SKM-1 treated with dmso at 0.1 percent for 144 hours (cell line): ENCODE measurements around the gene GSG1L.

Experiments used
- DNase-seq: peaks from one replicate; lab custom pipeline; 2025; ENCODE audit not compliant: unreplicated experiment; lab: John Stamatoyannopoulos, UW

GSG1L gene

DNA sequence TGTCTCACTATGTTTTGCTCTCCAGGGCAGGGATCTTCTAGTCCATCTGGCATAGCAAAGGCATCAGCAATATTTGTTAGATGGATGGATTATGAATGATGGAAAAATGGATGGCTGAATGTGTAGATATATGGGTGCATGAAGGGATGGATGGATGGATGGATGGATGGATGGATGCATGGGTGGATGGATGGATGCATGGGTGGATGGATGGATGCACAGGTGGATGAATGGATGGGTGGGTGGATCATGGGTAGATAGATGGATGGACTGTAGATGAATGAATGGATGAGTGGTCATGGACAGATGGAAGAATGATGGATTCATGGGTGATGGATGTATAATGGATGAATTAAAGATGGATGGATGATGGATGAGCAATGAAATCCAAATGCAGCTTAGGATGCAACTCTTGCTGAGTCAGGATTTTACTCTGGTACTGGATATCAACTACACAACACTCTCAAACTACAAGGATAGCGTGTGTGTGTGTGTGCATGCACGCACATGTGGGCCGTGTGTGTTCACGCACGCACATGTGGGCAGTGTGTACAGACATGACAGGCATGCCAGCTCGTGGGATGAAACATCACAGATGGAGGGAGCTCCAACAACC, 34.0 kb downstream of the GSG1L start:
- DNase-seq, result no peak

DNA sequence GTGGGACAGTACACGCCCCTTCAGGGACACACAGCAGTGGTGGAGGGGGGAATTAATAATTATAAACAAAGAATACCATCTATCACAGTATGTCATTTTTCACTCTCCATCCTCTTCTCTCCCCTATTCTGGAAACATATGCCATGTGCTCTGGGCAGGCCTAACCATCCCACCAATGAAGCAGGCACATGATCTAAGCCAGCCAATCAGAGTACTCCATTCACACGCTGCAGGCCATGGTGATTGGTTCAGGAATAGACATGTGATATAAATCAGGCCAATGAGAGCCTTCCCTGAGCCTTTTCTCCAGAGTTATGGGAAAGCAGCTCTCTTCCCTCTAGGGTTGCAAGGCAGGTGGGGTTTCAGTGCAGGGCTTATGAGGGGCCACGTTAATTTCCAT, 36.5 kb downstream of the GSG1L start:
- no peak for DNase-seq

DNA sequence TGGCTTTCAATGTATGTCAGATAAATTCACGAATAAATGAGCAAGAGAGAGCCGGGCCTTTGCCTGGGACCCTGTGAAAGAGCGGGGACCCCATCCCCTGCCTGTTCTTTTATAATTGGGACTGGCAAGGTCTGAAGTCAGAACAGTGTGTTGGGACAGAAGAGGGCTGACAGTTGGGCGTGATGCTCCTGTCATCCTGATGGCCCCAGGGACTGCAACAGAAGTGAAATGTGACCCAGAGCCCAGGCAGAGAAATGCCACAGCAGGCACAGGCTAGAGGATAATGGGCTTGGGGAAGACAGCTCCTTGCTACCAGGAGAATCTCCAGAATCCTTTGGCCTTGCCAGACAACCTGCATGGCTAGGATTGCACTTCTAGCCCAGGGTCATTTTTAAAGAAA, 37.9 kb downstream of the GSG1L start:
- no peak for DNase-seq

DNA sequence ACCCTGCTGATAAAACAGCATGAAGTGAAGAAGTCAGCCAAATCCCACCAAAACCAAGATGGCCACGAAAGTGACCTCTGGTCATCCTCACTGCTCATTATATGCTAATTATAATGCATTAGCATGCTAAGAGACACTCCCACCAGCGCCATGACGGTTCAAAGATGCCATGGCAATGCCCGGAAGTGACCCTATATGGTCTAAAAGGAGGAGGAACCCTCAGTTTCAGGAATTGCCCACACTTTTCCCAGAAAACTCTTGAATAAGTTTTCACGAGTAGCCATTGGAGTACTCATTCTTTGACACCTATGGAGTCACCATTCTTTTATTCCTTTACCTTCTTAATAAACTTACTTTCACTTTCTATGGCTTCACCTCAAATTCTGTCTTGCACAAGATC, 44.3 kb downstream of the GSG1L start:
- no peak for DNase-seq

DNA sequence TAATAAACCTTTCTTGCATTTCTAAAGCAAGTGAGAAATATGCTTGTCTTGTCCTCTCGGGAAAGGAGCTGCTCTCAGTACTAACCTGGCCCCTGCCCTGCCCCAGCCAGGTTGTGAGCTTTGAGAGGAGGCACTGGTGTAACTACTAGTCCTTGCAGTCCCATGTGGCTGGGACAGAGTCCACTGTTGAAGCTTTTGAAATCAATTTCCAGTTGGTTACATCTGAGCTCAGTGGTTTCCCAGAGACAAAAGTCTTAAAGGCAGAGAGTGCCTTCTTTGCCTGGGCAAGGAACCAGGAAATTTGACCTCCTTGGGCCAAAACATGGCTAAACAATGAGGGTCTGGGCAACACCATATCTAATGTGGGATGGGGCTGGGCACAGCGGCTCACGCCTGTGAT, 48.7 kb downstream of the GSG1L start:
- DNase-seq, result no peak

DNA sequence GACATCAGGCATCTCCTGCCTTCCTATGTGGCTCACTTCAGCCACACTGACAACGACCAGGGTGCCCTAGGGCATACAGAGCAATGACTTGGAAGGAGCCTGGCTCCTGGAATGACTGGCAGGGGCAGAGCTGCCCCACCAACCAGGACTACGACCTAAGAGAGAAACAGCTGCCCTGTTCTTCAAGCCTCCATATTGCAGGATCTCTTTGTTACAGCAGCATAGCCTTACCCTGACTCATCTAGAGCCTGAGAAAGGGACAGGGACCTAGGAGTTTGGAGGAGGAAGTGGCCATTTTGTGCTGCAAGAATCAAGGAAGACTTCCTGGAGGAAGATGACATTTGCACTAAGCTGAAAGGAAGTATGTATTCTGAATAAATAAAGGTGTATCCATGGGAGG, 49.6 kb downstream of the GSG1L start:
- DNase-seq, result no peak

DNA sequence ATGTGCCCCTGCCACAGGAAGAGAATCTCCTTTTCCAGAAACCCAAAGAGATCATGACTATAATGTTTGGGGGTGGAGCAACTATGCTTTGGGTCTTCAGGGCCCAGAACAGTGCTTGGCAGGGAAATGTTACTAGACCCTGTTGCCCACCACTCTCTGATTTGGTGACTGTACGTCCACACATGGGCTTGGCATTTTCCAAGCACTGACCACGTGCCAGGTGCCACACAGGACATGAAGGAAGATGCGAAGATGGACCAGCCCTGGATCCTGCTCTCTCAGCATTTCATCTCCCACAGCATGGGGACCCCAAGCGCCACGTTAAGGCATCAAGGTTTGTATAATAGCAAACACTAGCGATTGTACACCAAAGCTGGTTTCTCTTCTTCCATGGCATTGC, 50.1 kb downstream of the GSG1L start:
- no peak for DNase-seq

DNA sequence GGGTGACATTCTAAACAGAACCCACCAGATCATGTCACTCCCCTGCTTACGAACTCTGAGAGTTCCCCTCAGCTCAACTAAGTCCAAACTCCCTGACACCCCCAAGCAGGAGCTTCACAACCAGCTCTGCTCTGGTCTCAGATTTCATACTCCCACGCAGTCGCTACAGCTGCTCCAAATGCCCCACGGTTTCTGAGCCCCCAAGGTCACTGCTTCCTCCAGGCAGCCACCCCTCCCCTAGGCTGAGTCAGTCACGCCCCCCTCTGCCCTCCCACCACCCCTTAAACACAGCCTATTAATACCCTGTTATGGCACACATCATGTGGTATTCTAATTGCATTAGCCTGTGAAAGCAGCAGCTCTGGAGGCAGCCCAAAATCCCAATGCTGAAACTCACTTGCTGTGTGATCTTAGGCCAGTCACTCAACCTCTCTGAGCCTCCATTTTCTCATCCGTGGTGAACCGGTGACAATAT, 51.5 kb downstream of the GSG1L start:
- no peak for DNase-seq

DNA sequence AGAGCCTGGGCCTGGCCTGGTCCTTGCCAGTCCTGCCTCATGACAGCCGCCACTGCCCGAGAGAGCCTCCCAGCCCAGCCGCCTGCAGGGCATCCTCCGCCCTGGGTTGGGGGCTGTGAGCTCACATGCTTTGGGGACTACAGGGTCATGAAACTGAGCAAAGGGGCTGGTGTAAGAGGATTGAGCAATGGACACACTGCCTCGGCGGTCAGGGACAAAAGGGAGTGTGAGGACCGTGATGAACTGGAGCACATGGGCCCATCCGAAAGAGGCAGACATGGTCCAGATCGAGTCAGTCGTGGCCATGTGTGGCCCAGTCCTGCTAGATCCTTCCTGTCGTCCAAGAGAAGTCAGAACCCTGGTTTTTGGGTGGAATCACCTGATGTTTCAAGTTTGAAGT, 52.3 kb downstream of the GSG1L start:
- no peak for DNase-seq

DNA sequence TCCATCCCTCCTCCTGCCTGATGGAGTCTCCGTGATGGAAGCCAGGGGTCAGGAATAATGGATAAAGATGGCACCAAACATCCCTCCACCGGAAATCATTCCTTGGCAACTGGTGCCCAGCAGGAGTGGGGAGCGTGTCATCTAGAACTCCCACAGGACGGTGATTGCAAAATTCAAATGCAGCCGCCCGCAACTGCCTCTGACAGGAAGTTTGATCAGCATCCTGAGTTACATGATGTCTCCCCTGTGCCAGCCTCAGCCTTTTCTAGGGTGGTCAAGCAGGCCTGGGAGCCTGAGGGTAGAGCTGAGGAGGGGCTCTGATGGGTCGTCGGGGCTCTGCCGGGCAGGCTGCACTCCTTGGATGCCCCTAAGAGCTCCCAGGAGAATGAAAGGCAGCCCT, 52.8 kb downstream of the GSG1L start:
- DNase-seq, result no peak

DNA sequence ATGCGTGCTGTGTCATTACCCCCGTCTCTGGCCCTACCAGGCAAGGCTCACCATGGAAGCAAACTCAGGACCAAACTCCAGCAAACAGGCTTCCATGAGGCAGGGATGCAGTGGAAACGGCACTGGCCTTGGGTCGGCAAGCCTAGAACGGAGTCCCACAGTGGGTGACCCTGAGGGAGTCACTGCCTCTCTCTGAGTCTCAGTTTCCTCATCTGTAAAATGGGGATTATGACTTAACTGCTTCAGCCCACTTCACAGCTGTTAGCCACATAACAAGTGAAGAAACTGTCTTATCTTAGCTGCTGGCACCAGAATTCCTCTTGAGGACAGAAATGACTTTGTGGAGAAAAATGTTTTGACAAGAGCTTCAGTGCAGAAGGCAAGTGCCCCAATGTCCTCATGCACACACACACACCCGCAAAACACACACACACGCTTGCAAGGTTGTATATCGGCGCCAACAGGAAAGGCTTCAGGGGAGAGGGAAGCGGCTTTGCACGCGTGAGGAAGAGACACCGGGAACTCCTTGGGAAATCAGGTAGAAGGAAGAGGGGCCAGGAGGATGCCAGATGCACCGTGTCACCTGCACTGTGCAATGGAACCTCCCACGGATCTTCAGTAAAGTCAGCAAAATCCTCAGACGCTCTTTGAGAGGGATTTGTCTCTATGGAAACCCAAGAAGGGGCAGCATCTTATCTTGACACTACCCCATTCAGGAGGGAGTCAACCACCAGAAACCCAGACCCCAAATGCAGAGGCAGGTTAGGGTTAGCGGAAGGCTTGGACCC, 53.7 kb downstream of the GSG1L start:
- no peak for DNase-seq

DNA sequence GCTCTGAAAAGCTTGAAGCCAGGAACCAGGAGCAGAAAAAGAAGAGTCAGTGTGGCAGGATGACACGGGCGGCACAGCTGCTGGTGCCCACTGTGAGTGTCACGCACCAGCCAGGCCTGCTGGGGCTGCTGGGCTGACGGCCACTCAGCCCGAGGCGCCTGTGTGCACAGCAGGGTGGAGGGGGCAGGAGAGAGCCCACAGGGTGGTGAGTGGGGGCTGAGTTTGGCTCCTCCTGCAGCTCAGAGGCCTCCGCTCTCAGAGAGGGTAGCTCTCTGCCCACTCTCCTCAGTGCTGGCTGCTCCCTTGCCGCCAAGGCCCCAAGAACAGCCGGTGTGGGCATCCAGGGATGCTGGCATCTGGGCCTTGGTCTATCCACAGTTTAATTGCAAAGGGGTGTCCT, 59.6 kb downstream of the GSG1L start:
- no peak for DNase-seq

DNA sequence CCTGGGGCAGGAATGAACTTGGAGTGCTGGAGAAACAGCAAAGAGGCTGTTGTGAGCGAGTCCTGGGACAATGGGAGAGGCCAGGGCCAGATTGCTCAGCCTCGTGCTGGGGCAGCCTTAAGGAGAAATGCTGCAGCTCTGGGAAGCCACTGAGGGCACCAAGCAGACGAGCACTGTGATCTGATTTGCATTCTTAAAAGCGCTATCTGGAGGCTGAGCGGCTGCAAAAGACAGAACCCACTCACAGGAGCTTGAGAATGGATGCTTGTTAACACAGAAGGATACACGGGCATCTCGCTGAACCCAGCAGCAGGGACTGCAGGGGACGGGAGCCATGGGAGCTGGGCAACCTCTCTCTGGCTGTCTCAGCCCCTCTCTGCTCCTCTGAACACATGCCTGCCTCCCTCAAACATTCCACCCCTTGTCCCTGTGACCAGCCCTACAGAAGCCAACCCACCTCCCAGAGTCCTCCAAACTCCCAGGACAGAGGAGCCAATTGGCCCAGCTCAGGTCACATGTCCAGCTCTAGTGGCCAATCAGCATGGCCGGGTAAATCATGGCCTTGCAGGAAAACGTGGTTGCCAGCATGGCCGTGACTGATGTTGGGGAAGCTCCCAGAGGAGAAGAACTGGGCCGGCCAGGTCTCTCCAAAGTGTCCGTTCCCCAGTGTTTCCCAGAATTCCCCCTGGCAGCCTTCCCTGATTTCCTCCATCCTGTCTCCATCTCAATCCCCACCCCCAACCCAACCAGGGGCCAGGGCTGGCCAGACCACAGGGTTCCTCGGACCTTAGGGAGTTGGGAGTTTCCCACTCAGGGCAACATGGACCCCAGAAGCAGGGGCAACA, 60.3 kb downstream of the GSG1L start:
- DNase-seq, result no peak

DNA sequence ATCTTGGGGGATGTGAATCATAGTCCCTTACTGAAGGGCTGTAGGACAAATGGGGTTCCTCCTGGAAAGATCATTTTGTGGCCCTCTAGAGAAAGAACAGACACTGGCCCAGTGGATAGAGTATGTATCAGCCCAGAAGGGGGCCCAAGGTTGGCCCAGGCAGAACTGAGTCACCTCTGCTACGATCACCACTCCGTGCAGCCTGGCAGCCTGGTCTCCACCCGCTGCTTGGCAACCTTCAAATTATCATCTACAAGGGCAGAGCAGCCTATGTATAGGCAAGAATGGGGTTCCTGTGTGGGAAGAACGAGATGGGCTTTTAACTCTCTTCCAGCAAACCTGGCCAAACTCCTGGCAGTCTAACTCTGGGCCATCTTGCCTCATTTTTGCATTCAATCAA, 61.9 kb downstream of the GSG1L start:
- no peak for DNase-seq

DNA sequence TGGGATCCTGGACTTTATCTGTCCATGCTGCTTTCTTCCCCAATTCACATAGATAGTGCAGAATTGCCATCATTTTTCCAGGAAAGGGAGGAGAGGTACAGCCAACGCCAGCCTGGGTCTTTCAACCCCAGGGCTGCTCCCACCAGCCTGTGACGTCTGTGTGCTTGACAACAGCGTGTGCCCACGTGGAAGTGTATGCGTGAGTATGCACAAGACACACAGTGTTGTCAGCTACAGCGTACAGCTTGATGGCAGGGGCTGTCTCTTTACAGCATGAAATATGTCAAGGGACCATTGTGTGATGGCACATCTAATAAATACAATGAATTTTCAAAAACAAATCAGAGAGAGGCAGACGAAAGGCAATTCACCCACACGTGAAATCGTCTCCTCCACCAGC, 62.3 kb downstream of the GSG1L start:
- DNase-seq, result no peak

DNA sequence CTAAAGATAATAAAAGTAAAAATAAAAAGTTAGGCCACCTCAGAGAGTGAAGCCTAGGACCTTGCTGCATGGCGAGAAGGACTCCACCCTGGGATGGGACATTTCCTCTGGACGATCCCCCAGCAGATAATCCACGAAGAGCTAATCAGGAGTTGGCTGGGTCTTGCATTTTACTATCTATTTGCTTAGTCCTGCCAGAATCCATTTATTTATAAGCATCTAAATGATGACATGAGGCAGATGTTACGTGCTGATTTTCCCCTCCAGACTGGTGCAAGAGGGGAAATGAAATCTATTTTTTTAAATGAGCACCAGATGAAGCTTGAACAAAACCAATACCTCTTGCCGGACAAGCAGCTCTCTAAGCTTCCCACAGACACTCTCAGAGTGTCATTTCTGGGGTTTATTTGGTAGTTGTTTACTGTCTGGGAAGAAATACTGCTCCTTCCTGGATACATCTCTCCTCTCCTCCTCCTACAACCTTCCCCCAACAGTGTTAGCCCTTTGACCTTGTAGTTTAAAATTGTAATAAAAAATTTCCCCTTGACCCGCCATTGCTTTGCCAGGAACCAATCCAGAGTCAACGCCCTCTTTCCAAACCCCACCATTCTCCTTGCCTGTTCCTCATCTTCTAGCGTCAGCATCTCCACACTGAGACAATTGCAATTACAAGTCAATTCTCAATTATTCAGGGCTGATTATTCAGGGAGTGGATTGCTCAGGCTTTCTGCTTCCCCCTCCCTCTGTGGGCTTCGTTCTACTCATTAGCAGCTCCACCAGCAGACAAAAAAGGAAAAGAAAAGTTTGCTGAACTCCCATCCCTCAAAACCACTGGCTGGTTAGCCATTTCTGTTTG, 63.0 kb downstream of the GSG1L start:
- DNase-seq, result no peak

DNA sequence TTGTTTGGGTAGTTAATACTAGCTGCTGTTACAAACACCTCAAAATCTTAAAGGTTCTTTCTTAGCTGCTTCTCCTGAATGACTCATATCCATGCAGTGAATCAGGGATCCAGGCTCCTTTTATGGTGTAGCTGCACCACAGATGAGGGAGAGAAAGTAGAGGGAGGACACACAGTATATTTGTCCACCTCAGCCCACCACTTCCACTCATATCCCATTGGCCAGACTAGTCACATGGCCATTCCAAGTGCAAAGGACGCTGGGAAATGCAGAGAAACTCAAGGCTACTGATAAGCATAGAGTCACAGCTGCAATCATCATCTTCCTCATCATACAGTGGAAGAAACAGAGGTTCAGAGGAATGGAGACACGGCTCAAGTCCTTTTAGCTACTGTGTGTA, 63.8 kb downstream of the GSG1L start:
- DNase-seq, result no peak

DNA sequence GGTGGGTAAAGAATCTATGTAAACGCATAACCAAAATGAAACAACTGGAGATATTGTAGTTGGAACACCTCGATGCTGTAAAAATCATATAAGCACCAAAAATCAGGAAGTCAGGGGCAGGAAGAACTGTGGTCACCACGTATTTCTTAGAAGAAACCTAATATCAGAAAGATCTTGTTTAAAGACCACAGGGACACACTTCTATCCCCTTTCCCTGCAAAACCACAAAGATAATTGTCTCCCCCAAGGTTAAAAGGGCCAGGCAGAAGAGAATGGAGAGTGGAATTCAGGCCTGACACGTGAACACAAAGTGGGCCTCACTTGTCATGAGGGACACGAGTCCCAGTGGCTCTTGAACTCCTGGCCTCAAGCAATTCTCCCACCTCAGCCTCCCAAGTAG, 68.1 kb downstream of the GSG1L start:
- DNase-seq, result no peak

DNA sequence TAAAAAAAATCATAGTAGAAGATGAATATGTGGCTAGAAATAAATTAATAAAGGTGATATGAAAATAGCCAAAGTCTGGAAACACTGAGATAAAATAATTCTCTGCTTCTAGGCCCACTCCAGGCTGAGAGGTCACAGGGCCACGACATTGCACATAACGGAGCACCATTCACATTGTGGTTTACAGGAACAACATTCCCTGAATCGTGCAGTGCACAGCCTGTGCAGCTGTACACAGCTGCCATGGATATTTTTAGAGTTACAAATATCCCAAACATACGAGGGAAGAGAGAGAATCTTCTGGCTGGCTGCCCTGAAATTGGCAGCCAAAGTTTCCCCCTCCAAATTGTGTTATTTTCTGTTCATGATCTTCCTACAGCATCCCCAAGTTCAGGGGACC, 68.8 kb downstream of the GSG1L start:
- no peak for DNase-seq

DNA sequence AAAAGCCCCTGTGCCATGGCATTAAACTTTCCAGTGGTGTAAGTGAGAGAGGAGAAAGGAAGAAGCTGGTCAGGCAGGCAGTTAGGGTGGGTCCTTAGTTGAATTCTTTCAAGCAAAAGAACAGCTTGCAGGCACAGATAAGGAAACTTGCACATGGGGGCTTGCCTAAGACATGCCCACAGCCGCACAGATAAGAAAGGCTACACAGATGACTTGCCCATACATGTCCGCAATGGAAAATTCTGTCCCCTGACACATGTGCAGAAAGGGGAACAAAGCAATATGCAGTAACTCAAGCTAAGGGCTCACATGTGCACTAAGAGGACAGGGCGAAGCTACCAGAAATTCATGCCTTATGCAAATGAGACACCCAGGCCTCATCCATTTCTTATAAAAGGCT, 69.9 kb downstream of the GSG1L start:
- DNase-seq, result no peak

DNA sequence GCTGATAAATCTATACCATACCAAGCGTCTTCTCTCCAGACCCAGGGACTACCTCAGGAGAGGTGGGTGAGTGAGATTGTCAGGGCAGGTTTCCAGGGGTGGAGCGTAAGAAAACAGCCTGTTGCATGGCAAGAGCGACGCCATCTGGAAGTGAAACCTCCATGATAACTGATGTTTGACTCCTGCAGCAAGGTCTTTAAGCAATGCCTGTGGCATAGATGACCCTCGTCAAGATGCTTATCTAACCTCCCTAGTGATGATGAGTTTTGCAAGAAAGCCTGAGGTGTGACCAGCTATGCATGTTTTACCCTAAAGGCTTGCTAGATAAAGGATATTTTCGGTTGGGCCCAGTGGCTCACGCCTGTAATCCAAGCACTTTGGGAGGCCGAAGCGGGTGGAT, 71.6 kb downstream of the GSG1L start:
- DNase-seq, result no peak
